Activated naive CD4-positive, alpha-beta T cell treated with anti-CD3 and anti-CD28 coated beads, Interleukin-2, amount 10 ng/mL, durations not matched to agents 7 days and 5 days (primary cell): Measurements from ENCODE around the gene FGF12.

Experiments used
- CTCF ChIA-PET: fragments of 350-600 bp; sonication (Branson Sonifier 250); formaldehyde crosslinking; loops from one replicate; lab custom pipeline; 2021; ENCODE audit warnings: antibody characterized with exemption; lab: Charles Lee
- DNase-seq: peaks from one replicate; pipeline ENCODE4 v3.0.0-alpha.2; 2020
- H3K27ac Mint-ChIP-seq: one replicate; pipeline ENCODE4 v1.8.0; 2021; ENCODE audit warnings: mild to moderate bottlenecking, moderate library complexity, mixed read lengths
- H3K27me3 Mint-ChIP-seq: one replicate; pipeline ENCODE4 v1.8.0; 2021; ENCODE audit warnings: mild to moderate bottlenecking, mixed read lengths
- H3K36me3 Mint-ChIP-seq: one replicate; pipeline ENCODE4 v1.8.0; 2021; ENCODE audit warnings: mixed read lengths
- H3K4me1 Mint-ChIP-seq: one replicate; pipeline ENCODE4 v1.8.0; 2021; ENCODE audit warnings: mixed read lengths
- H3K4me3 Mint-ChIP-seq: one replicate; pipeline ENCODE4 v1.8.0; 2021; ENCODE audit warnings: mild to moderate bottlenecking, moderate library complexity, mixed read lengths
- H3K9me3 Mint-ChIP-seq: one replicate; pipeline ENCODE4 v1.8.0; 2021; ENCODE audit warnings: mixed read lengths

Gene FGF12

GRCh38 chr3:192482391-192482790 is 244.9 kb downstream of the FGF12 start:
- Mint-ChIP-seq H3K36me3 (no peaks in the 10 kb centered on the region), H3K27ac (no peak overlapping the region), H3K27me3 (no peaks in the 10 kb centered on the region), H3K4me1 (no peaks in the 10 kb centered on the region), H3K9me3 (no peaks in the 10 kb centered on the region), H3K4me3 (no peak overlapping the region)
- no peak for DNase-seq
- CTCF ChIA-PET: no interaction called here

GRCh38 chr3:192481638-192482037 is 245.7 kb downstream of the FGF12 start:
- no peaks in the 10 kb centered on the region for H3K4me1 Mint-ChIP-seq
- H3K36me3 Mint-ChIP-seq: no peaks in the 10 kb centered on the region
- no peak overlapping the region for H3K27ac Mint-ChIP-seq
- CTCF ChIA-PET: no interaction called here
- no peak overlapping the region for H3K4me3 Mint-ChIP-seq
- H3K27me3 Mint-ChIP-seq: no peaks in the 10 kb centered on the region
- no peaks in the 10 kb centered on the region for H3K9me3 Mint-ChIP-seq
- no peak for DNase-seq

GRCh38 chr3:192467230-192468140 is 259.9 kb downstream of the FGF12 start:
- Mint-ChIP-seq H3K4me1 (no peaks in the 10 kb centered on the region), H3K4me3 (no peak overlapping the region), H3K27ac (no peak overlapping the region), H3K27me3 (peaks cover 7% of the 10 kb centered on the region), H3K36me3 (no peaks in the 10 kb centered on the region), H3K9me3 (no peaks in the 10 kb centered on the region)
- DNase-seq: peak; percentile 59
- CTCF ChIA-PET: interaction anchor here (0.5 to 2.6 kb wide), 8 partner anchors 16 to 1153 kb away, joined by 3 to 10 read pairs (median 3); no protein-coding TSS in a partner anchor

- no peak overlapping the region for H3K4me3 Mint-ChIP-seq
- no peaks in the 10 kb centered on the region for H3K9me3 Mint-ChIP-seq
- CTCF ChIA-PET: interaction anchor here (1.5 to 2.0 kb wide), 2 partner anchors 15 to 19 kb away, joined by 4 to 6 read pairs; no protein-coding TSS in a partner anchor
- H3K27me3 Mint-ChIP-seq: peaks cover 14% of the 10 kb centered on the region
- no peak for DNase-seq
- no peak overlapping the region for H3K27ac Mint-ChIP-seq
- no peaks in the 10 kb centered on the region for H3K4me1 Mint-ChIP-seq
- no peaks in the 10 kb centered on the region for H3K36me3 Mint-ChIP-seq
These were observed 278.3 kb downstream of the FGF12 start for GRCh38 chr3:192449036-192449435.

GRCh38 chr3:192445770-192446644 is 281.3 kb downstream of the FGF12 start:
- Mint-ChIP-seq H3K36me3 (no peaks in the 10 kb centered on the region), H3K4me3 (no peak overlapping the region), H3K27ac (no peak overlapping the region), H3K9me3 (no peaks in the 10 kb centered on the region), H3K4me1 (no peaks in the 10 kb centered on the region), H3K27me3 (peaks cover 15% of the 10 kb centered on the region)
- no peak for DNase-seq
- CTCF ChIA-PET: interaction anchor here (0.6 to 4.9 kb wide), 6 partner anchors 10 to 1467 kb away, joined by 3 to 40 read pairs (median 4); no protein-coding TSS in a partner anchor

- Mint-ChIP-seq H3K36me3 (no peaks in the 10 kb centered on the region), H3K4me3 (no peak overlapping the region), H3K27ac (no peak overlapping the region), H3K27me3 (peaks cover 15% of the 10 kb centered on the region), H3K9me3 (no peaks in the 10 kb centered on the region), H3K4me1 (no peaks in the 10 kb centered on the region)
- CTCF ChIA-PET: interaction anchor here (0.6 to 4.9 kb wide), 17 partner anchors 9 to 314 kb away, joined by 3 to 40 read pairs (median 5); no protein-coding TSS in a partner anchor
- DNase-seq: no peak
These were observed 282.6 kb downstream of the FGF12 start for GRCh38 chr3:192444791-192445106.

- Mint-ChIP-seq H3K4me1 (no peaks in the 10 kb centered on the region), H3K27ac (no peak overlapping the region), H3K9me3 (no peaks in the 10 kb centered on the region), H3K36me3 (no peaks in the 10 kb centered on the region), H3K4me3 (no peak overlapping the region), H3K27me3 (peaks cover 12% of the 10 kb centered on the region)
- CTCF ChIA-PET: interaction anchor here (0.6 to 4.9 kb wide), 22 partner anchors 9 to 1026 kb away, joined by 3 to 40 read pairs (median 4); no protein-coding TSS in a partner anchor
- peak; percentile 70 for DNase-seq
These were observed 283.1 kb downstream of the FGF12 start for GRCh38 chr3:192444096-192444790.

GRCh38 chr3:192435241-192435640 is 292.1 kb downstream of the FGF12 start:
- no peak overlapping the region for H3K27ac Mint-ChIP-seq
- H3K4me1 Mint-ChIP-seq: no peaks in the 10 kb centered on the region
- H3K36me3 Mint-ChIP-seq: no peaks in the 10 kb centered on the region
- no peak for DNase-seq
- H3K9me3 Mint-ChIP-seq: no peaks in the 10 kb centered on the region
- CTCF ChIA-PET: interaction anchor here (2.4 kb wide), 1 partner anchor 10 kb away, joined by 11 read pairs; no protein-coding TSS in a partner anchor
- no peak overlapping the region for H3K4me3 Mint-ChIP-seq
- H3K27me3 Mint-ChIP-seq: no peaks in the 10 kb centered on the region

GRCh38 chr3:192434186-192434585 is 293.2 kb downstream of the FGF12 start:
- no peak for DNase-seq
- Mint-ChIP-seq H3K4me3 (no peak overlapping the region), H3K27me3 (no peaks in the 10 kb centered on the region), H3K27ac (no peak overlapping the region), H3K4me1 (no peaks in the 10 kb centered on the region), H3K36me3 (no peaks in the 10 kb centered on the region), H3K9me3 (no peaks in the 10 kb centered on the region)
- CTCF ChIA-PET: no interaction called here

- Mint-ChIP-seq H3K4me3 (no peak overlapping the region), H3K36me3 (no peaks in the 10 kb centered on the region), H3K27me3 (no peaks in the 10 kb centered on the region), H3K27ac (no peak overlapping the region), H3K9me3 (no peaks in the 10 kb centered on the region), H3K4me1 (no peaks in the 10 kb centered on the region)
- DNase-seq: no peak
- CTCF ChIA-PET: interaction anchor here (0.6 kb wide), 1 partner anchor 11 kb away, joined by 3 read pairs; no protein-coding TSS in a partner anchor
These were observed 293.6 kb downstream of the FGF12 start for GRCh38 chr3:192433704-192434103.

GRCh38 chr3:192422997-192423342 is 304.4 kb downstream of the FGF12 start:
- DNase-seq: no peak
- Mint-ChIP-seq H3K27ac (no peak overlapping the region), H3K9me3 (no peaks in the 10 kb centered on the region), H3K4me3 (no peak overlapping the region), H3K36me3 (no peaks in the 10 kb centered on the region), H3K27me3 (no peaks in the 10 kb centered on the region), H3K4me1 (no peaks in the 10 kb centered on the region)
- CTCF ChIA-PET: interaction anchor here (0.7 to 2.5 kb wide), 5 partner anchors 20 to 298 kb away, joined by 3 to 9 read pairs (median 5); no protein-coding TSS in a partner anchor

GRCh38 chr3:192422321-192422996 is 304.9 kb downstream of the FGF12 start:
- CTCF ChIA-PET: interaction anchor here (0.7 to 2.5 kb wide), 4 partner anchors 21 to 235 kb away, joined by 3 to 9 read pairs (median 5); no protein-coding TSS in a partner anchor
- Mint-ChIP-seq H3K27me3 (no peaks in the 10 kb centered on the region), H3K4me3 (no peak overlapping the region), H3K27ac (no peak overlapping the region), H3K9me3 (no peaks in the 10 kb centered on the region), H3K4me1 (no peaks in the 10 kb centered on the region), H3K36me3 (no peaks in the 10 kb centered on the region)
- DNase-seq: no peak

GRCh38 chr3:192419312-192419711 is 308.0 kb downstream of the FGF12 start:
- Mint-ChIP-seq H3K4me1 (no peaks in the 10 kb centered on the region), H3K9me3 (no peaks in the 10 kb centered on the region), H3K27ac (no peak overlapping the region), H3K4me3 (no peak overlapping the region), H3K36me3 (no peaks in the 10 kb centered on the region), H3K27me3 (no peaks in the 10 kb centered on the region)
- CTCF ChIA-PET: interaction anchor here (1.5 kb wide), 1 partner anchor 25 kb away, joined by 6 read pairs; no protein-coding TSS in a partner anchor
- no peak for DNase-seq
